Naive thymus-derived CD4-positive, alpha-beta T cell (primary cell): ENCODE results near the gene DOK1. TPM values are rescaled to one million over a fixed set of nuclear protein-coding genes. Genes with fewer than 3 reads are reported as not detected.

Source experiments
- ATAC-seq: fragments of 150-1000 bp; cut with Tn5 transposase; 2 replicates; pipeline ENCODE4 v1.10.0; 2021; ENCODE audit warnings: mild to moderate bottlenecking, moderate library complexity
- CTCF ChIA-PET: fragments of 350-600 bp; sonication (Branson Sonifier 250); formaldehyde crosslinking; loops from one replicate; lab custom pipeline; 2021; ENCODE audit warnings: antibody characterized with exemption; lab: Charles Lee
- POLR2A ChIA-PET: fragments of 350-600 bp; sonication (Branson Sonifier 250); formaldehyde crosslinking; loops from one replicate; lab custom pipeline; 2021; ENCODE audit warnings: antibody characterized with exemption, inconsistent platforms; lab: Charles Lee
- DNase-seq, 9 donors: peaks; one replicate each; pipeline versions ENCODE4 v3.0.0 to v3.0.0-alpha.2; 2020 to 2022; ENCODE audit warnings: mixed read lengths in 1 of 9
- H3K27ac ChIP-seq: one replicate; pipeline ENCODE4 v1.7.0; 2013; ENCODE audit warnings: mild to moderate bottlenecking, low read depth, low read length, moderate library complexity
- H3K27me3 ChIP-seq, 2 donors: one replicate each; pipeline ENCODE4 v1.7.0; 2013; ENCODE audit warnings: low read length in 2 of 2, mild to moderate bottlenecking in 2 of 2, moderate library complexity in 2 of 2; ENCODE audit not compliant: control insufficient read depth in 2 of 2, insufficient read depth in 2 of 2
- H3K36me3 ChIP-seq, 3 experiments: 1 replicate in 2 of 3; 2 replicates in 1 of 3; pipeline ENCODE4 v1.7.0; 2013; ENCODE audit warnings: low read length in 3 of 3, mild to moderate bottlenecking in 3 of 3, moderate library complexity in 1 of 3; ENCODE audit not compliant: insufficient read depth in 3 of 3, control insufficient read depth in 2 of 3
- H3K4me1 ChIP-seq, 2 donors: one replicate each; pipeline ENCODE4 v1.7.0; 2013; ENCODE audit warnings: low read length in 2 of 2, mild to moderate bottlenecking in 2 of 2, moderate library complexity in 1 of 2; ENCODE audit not compliant: control insufficient read depth in 2 of 2, insufficient read depth in 2 of 2
- H3K4me3 ChIP-seq: 2 replicates; pipeline ENCODE4 v1.7.0; 2013; ENCODE audit warnings: mild to moderate bottlenecking, low read length
- H3K9me3 ChIP-seq, 3 experiments: 1 replicate in 2 of 3; 2 replicates in 1 of 3; pipeline ENCODE4 v1.7.0; 2013; ENCODE audit warnings: low read length in 3 of 3; ENCODE audit not compliant: control insufficient read depth in 2 of 3
- H3K27ac Mint-ChIP-seq, 9 donors: one replicate each; pipeline ENCODE4 v1.8.0; 2020 to 2022; ENCODE audit warnings: mixed read lengths in 9 of 9, mild to moderate bottlenecking in 8 of 9, moderate library complexity in 5 of 9, inconsistent platforms in 2 of 9
- H3K27me3 Mint-ChIP-seq, 5 donors: one replicate each; pipeline ENCODE4 v1.8.0; 2021 to 2022; ENCODE audit warnings: mixed read lengths in 5 of 5, mild to moderate bottlenecking in 1 of 5
- H3K36me3 Mint-ChIP-seq, 5 donors: one replicate each; pipeline ENCODE4 v1.8.0; 2020 to 2022; ENCODE audit warnings: mixed read lengths in 5 of 5, mild to moderate bottlenecking in 3 of 5, inconsistent platforms in 1 of 5
- H3K4me1 Mint-ChIP-seq, 7 donors: one replicate each; pipeline ENCODE4 v1.8.0; 2020 to 2022; ENCODE audit warnings: mixed read lengths in 7 of 7, mild to moderate bottlenecking in 3 of 7, inconsistent platforms in 1 of 7
- H3K4me3 Mint-ChIP-seq, 10 donors: one replicate each; pipeline ENCODE4 v1.8.0; 2020 to 2022; ENCODE audit warnings: mild to moderate bottlenecking in 10 of 10, mixed read lengths in 10 of 10, moderate library complexity in 6 of 10, inconsistent platforms in 2 of 10
- H3K9me3 Mint-ChIP-seq, 11 donors: one replicate each; pipeline ENCODE4 v1.8.0; 2020 to 2022; ENCODE audit warnings: mixed read lengths in 11 of 11, mild to moderate bottlenecking in 4 of 11, inconsistent platforms in 1 of 11, moderate library complexity in 1 of 11
- intact Hi-C, 2 donors: fragments of 100-400 bp; cut with micrococcal nuclease; formaldehyde crosslinking; loops; one replicate each; pipeline ENCODE4 v1.15.1; 2023
- polyA plus RNA-seq, 2 donors: library from polyadenylated mRNA; unstranded; fragments of 300-500 nt; fragmentation: Illumina TruSeq; gene quantifications; one replicate each; pipeline ENCODE4 v1.2.3, GENCODE V29; 2021
- total RNA-seq, 6 experiments: library from RNA in 5 of 6; stranded (reverse) in 5 of 6; gene quantifications; 1 replicate in 5 of 6; 2 replicates in 1 of 6; pipeline ENCODE4 v1.2.3 and lab custom pipeline; 2021 to 2026

DOK1 gene
- total and polyA plus RNA-seq, 7 experiments from 2014 or later, result 7.0 to 39.5 (median 24.2) TPM

DNA sequence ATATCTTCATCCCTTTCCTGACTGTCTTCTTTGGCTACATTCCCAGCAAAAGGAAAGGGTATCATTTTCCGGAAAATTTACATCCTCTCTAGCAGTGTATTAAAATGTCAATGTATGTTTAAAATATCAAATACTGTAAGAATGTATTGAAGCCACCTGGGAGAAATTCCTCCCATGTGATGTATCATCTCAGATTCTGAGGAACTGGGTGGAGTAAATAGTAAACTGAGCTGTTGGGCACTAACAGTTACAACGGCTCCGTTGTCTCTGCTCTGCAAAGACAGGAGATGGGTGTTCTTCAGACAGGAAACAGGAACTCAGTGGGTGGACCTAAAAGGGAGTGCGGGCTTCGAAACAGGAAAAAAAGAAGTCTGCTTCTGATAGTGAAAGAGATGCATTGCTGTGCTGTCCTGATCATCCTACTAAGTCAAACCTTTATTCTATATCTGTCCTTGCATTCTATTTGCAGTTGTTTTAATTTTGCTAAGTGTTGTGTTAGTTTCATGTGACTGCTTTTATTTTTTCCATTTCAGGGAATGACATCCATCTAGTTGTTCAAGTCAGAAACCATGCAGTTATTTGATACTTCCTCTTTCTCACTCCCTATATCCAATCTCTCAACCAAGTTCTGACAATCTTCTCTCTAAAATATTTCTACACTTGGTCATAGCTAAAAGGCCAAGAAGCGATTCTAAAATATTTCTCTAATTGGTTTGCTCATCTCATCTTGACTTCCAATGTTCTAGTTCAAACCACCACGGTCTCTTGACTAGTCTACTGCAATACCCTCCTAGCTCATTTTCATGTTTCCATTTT lies 19.4 kb downstream of the DOK1 start:
- peak overlapping the region; percentile 20 for H3K4me3 ChIP-seq
- Mint-ChIP-seq H3K4me3 (peak overlapping the region; percentile 46 to 82 (median 75)), H3K9me3 (peaks cover 0 to 14% (median 0%) of the 10 kb centered on the region in 11 donors), H3K27me3 (peaks cover 0 to 16% (median 0%) of the 10 kb centered on the region in 5 donors), H3K4me1 (peaks cover 16 to 44% (median 17%) of the 10 kb centered on the region in 7 donors), H3K36me3 (peaks cover 0 to 10% (median 0%) of the 10 kb centered on the region in 5 donors), H3K27ac (peak overlapping the region; percentile 62 to 92 (median 86))
- H3K27ac ChIP-seq, result peak overlapping the region; percentile 46
- peaks cover 0 to 13% of the 10 kb centered on the region in 2 donors for H3K4me1 ChIP-seq
- H3K27me3 ChIP-seq, result no peaks in the 10 kb centered on the region
- intact Hi-C loops, result loop anchor here in 1 of 2 donors (1.0 to 5.0 kb wide), 2 partner anchors 20 to 1282 kb away; partner anchors contain the start of genes DOK1 and EGR4
- no peaks in the 10 kb centered on the region for H3K36me3 ChIP-seq
- H3K9me3 ChIP-seq, result no peaks in the 10 kb centered on the region
- ChIA-PET POLR2A (interaction anchor here (0.7 to 2.0 kb wide), 7 partner anchors 15 to 116 kb away, joined by 3 to 8 read pairs (median 4); partner anchors contain the start of genes AUP1, HTRA2, MRPL53 and WBP1), CTCF (interaction anchor here (1.2 to 4.4 kb wide), 4 partner anchors 12 to 119 kb away, joined by 3 to 17 read pairs (median 4); partner anchors contain the start of gene INO80B)
- peak in 6 of 9 donors; percentile 21 to 49 (median 42) for DNase-seq
- peak; percentile 75 for ATAC-seq

DNA sequence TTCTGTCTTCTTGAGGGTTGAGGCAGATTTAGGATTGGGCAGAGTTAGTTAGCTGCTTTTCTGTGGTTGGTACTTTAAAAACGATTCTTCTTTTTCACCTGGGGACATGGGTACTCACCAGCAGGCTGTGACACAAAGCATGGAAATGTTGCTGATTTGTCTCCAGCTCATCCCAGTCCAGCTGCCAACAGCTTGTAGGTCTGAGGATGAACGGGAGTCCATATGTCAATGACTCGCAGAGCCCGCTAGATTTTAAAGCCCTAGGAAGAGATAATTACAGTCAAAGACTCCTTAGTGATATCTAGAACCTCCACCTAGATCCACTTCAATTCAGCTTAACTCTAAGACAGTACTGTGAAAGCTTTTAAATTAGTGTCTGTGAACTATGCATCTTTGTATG lies 20.8 kb downstream of the DOK1 start:
- peaks cover 0 to 20% (median 4%) of the 10 kb centered on the region in 5 donors for H3K27me3 Mint-ChIP-seq
- Histone ChIP-seq H3K27ac (no peak overlapping the region), H3K4me1 (peaks cover 0 to 13% of the 10 kb centered on the region in 2 donors), H3K27me3 (no peaks in the 10 kb centered on the region), H3K9me3 (no peaks in the 10 kb centered on the region), H3K4me3 (no peak overlapping the region), H3K36me3 (no peaks in the 10 kb centered on the region)
- peaks cover 0 to 11% (median 0%) of the 10 kb centered on the region in 5 donors for H3K36me3 Mint-ChIP-seq
- POLR2A ChIA-PET, result interaction anchor here (0.7 to 2.0 kb wide), 5 partner anchors 9 to 117 kb away, joined by 3 to 8 read pairs (median 3); partner anchors contain the start of genes MRPL53 and WBP1
- intact Hi-C loops, result no loop called here
- CTCF ChIA-PET, result interaction anchor here (1.3 to 4.4 kb wide), 2 partner anchors 10 to 13 kb away, joined by 4 to 17 read pairs; no protein-coding TSS in a partner anchor
- H3K9me3 Mint-ChIP-seq, result peaks cover 0 to 14% (median 0%) of the 10 kb centered on the region in 11 donors
- peak overlapping the region in 1 of 9 donors; percentile 87 for H3K27ac Mint-ChIP-seq
- DNase-seq, result no peak
- no peak for ATAC-seq
- H3K4me3 Mint-ChIP-seq, result no peak overlapping the region
- H3K4me1 Mint-ChIP-seq, result peaks cover 16 to 41% (median 17%) of the 10 kb centered on the region in 7 donors

DNA sequence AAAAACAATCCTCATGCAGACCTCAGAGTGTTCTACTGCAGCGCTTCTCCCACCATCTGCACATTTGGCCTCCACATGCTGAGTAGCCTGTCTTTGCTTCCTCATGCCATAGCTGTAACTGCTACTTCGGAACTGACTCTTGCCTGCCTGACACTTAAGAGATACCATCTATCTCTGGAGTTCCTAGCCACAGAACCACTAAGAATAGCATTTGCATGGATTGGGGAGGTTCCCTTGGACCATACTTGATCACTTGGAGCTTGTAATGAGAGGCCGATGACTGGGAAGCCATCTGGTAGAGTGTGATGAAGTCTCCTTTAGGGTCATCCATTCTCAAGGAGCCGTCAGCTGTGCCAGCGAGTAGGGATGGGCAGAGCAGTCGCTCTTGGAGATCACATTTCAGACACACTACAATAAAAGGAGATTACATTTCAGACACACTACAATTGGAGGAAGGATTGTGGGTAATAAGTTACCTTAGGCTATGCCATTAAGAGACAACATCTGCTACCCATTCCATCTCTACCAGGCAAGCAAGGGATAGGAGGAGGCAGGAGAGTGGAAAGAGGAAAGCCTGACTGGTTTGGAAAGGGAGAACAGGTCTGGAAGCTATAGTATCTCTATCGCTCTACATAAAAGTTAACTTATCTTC lies 21.8 kb downstream of the DOK1 start:
- ChIA-PET POLR2A (interaction anchor here (0.6 to 1.3 kb wide), 2 partner anchors 10 to 184 kb away, joined by 4 read pairs; no protein-coding TSS in a partner anchor), CTCF (interaction anchor here (1.3 to 4.4 kb wide), 2 partner anchors 9 to 12 kb away, joined by 4 to 17 read pairs; no protein-coding TSS in a partner anchor)
- H3K4me1 Mint-ChIP-seq, result peaks cover 16 to 41% (median 17%) of the 10 kb centered on the region in 7 donors
- peaks cover 0 to 13% of the 10 kb centered on the region in 2 donors for H3K4me1 ChIP-seq
- H3K9me3 Mint-ChIP-seq, result peaks cover 0 to 14% (median 0%) of the 10 kb centered on the region in 11 donors
- H3K4me3 Mint-ChIP-seq, result peak overlapping the region in 1 of 10 donors; percentile 17
- no peak overlapping the region for H3K4me3 ChIP-seq
- H3K27me3 Mint-ChIP-seq, result peaks cover 0 to 22% (median 4%) of the 10 kb centered on the region in 5 donors
- no peak for DNase-seq
- intact Hi-C loops, result no loop called here
- no peaks in the 10 kb centered on the region for H3K9me3 ChIP-seq
- peak overlapping the region in 1 of 9 donors; percentile 61 for H3K27ac Mint-ChIP-seq
- no peak for ATAC-seq
- H3K36me3 Mint-ChIP-seq, result peaks cover 0 to 11% (median 0%) of the 10 kb centered on the region in 5 donors
- no peaks in the 10 kb centered on the region for H3K27me3 ChIP-seq
- H3K27ac ChIP-seq, result no peak overlapping the region
- H3K36me3 ChIP-seq, result no peaks in the 10 kb centered on the region

DNA sequence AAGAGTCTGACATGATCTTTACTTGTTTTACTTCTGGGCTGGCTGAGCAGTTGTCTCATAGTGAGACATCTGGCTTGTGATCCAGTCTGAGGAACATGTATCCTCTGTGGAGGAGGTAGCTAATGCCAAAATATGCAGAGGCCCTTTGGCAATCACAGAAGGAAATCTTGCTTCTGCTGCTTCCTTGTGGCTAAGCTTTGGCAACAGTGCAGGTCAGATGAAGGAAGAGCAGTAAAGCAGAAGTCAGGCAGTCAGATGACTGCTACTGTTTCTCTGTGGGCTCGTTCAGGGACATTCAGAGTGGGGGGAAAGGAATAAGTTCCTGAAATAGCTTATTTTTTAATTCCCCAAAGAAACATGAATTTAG lies 22.3 kb downstream of the DOK1 start:
- no peaks in the 10 kb centered on the region for H3K36me3 ChIP-seq
- CTCF ChIA-PET, result interaction anchor here (1.3 to 4.4 kb wide), 2 partner anchors 9 to 12 kb away, joined by 4 to 17 read pairs; no protein-coding TSS in a partner anchor
- H3K9me3 ChIP-seq, result no peaks in the 10 kb centered on the region
- peaks cover 16 to 41% (median 17%) of the 10 kb centered on the region in 7 donors for H3K4me1 Mint-ChIP-seq
- H3K27me3 ChIP-seq, result no peaks in the 10 kb centered on the region
- POLR2A ChIA-PET, result interaction anchor here (0.6 to 1.3 kb wide), 2 partner anchors 10 to 185 kb away, joined by 4 read pairs; no protein-coding TSS in a partner anchor
- DNase-seq, result no peak
- peak overlapping the region in 1 of 9 donors; percentile 61 for H3K27ac Mint-ChIP-seq
- H3K4me1 ChIP-seq, result peaks cover 0 to 13% of the 10 kb centered on the region in 2 donors
- intact Hi-C loops, result no loop called here
- H3K9me3 Mint-ChIP-seq, result peaks cover 0 to 14% (median 0%) of the 10 kb centered on the region in 11 donors
- peaks cover 0 to 22% (median 4%) of the 10 kb centered on the region in 5 donors for H3K27me3 Mint-ChIP-seq
- ATAC-seq, result peak; percentile 74
- H3K4me3 Mint-ChIP-seq, result no peak overlapping the region
- H3K36me3 Mint-ChIP-seq, result peaks cover 0 to 11% (median 0%) of the 10 kb centered on the region in 5 donors
- H3K4me3 ChIP-seq, result no peak overlapping the region
- no peak overlapping the region for H3K27ac ChIP-seq

DNA sequence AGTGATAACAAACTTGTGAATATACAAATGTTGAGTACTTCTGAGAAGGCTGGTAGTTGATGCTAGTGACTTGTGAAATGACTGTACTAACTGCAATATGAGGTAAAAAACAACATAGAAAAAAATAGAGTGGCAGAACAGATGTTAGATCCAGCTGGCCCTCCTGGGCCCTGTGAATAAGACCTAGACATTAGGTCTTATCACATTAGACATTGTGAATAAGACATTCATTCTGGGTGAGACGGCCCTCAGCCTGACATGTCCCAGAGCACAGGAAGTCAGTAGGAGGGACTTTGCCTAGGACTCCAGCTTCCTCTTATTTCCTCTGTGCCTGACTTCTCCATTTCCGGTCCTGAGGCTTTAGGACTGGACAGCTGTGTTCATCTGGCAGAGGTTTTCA lies 22.9 kb downstream of the DOK1 start:
- H3K9me3 Mint-ChIP-seq, result peaks cover 0 to 14% (median 0%) of the 10 kb centered on the region in 11 donors
- peaks cover 0 to 11% (median 0%) of the 10 kb centered on the region in 5 donors for H3K36me3 Mint-ChIP-seq
- Histone ChIP-seq H3K27ac (no peak overlapping the region), H3K4me1 (peaks cover 0 to 13% of the 10 kb centered on the region in 2 donors), H3K4me3 (no peak overlapping the region), H3K36me3 (no peaks in the 10 kb centered on the region), H3K27me3 (no peaks in the 10 kb centered on the region), H3K9me3 (no peaks in the 10 kb centered on the region)
- ChIA-PET CTCF (interaction anchor here (4.4 kb wide), 1 partner anchor 11 kb away, joined by 17 read pairs; no protein-coding TSS in a partner anchor), POLR2A (interaction anchor here (1.3 kb wide), 1 partner anchor 9 kb away, joined by 4 read pairs; no protein-coding TSS in a partner anchor)
- H3K4me1 Mint-ChIP-seq, result peaks cover 16 to 41% (median 17%) of the 10 kb centered on the region in 7 donors
- peak overlapping the region in 1 of 9 donors; percentile 1 for H3K27ac Mint-ChIP-seq
- DNase-seq (no peak), ATAC-seq (peak; percentile 54)
- intact Hi-C loops, result no loop called here
- H3K27me3 Mint-ChIP-seq, result peaks cover 0 to 22% (median 4%) of the 10 kb centered on the region in 5 donors
- no peak overlapping the region for H3K4me3 Mint-ChIP-seq
